ENCODE data around the gene KCNK18.

The KCNK18 gene

DNA sequence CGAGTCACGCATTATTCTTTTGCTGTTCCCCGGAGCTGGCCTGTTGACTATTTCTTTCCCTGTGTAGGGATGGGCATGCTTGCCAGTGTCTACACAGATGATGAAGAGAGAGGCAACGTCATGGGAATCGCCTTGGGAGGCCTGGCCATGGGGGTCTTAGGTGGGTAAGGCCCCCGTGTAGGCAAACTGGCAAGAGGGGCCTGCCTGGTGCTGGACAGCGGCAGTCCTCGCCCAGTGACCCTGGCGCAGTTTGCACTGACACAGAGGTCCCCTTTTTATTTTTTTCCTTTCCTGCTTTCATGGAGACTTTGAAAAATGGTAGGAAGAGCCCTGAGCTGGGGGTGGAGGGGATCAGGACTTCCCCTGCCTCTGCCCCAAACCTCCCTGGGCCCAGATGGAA is 57.0 kb downstream of the KCNK18 start:
- Histone ChIP-seq H3K27me3 (ENCODE audit: insufficient read depth, low read depth, severe bottlenecking) (peaks cover 6% of the 10 kb centered on the region), H3K9me3 (ENCODE audit: severe bottlenecking) (no peaks in the 10 kb centered on the region), H3K4me3 (ENCODE audit: low read depth, low read length) (no peak overlapping the region), H3K36me3 (no peaks in the 10 kb centered on the region), H3K27ac (no peak overlapping the region)
- TF ChIP-seq, protein P1, sequence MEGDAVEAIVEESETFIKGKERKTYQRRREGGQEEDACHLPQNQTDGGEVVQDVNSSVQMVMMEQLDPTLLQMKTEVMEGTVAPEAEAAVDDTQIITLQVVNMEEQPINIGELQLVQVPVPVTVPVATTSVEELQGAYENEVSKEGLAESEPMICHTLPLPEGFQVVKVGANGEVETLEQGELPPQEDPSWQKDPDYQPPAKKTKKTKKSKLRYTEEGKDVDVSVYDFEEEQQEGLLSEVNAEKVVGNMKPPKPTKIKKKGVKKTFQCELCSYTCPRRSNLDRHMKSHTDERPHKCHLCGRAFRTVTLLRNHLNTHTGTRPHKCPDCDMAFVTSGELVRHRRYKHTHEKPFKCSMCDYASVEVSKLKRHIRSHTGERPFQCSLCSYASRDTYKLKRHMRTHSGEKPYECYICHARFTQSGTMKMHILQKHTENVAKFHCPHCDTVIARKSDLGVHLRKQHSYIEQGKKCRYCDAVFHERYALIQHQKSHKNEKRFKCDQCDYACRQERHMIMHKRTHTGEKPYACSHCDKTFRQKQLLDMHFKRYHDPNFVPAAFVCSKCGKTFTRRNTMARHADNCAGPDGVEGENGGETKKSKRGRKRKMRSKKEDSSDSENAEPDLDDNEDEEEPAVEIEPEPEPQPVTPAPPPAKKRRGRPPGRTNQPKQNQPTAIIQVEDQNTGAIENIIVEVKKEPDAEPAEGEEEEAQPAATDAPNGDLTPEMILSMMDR (IDR thresholded peaks at IDR 0.05; ENCODE audit: low read depth, low read length), result no peak
- no peak for DNase-seq

DNA sequence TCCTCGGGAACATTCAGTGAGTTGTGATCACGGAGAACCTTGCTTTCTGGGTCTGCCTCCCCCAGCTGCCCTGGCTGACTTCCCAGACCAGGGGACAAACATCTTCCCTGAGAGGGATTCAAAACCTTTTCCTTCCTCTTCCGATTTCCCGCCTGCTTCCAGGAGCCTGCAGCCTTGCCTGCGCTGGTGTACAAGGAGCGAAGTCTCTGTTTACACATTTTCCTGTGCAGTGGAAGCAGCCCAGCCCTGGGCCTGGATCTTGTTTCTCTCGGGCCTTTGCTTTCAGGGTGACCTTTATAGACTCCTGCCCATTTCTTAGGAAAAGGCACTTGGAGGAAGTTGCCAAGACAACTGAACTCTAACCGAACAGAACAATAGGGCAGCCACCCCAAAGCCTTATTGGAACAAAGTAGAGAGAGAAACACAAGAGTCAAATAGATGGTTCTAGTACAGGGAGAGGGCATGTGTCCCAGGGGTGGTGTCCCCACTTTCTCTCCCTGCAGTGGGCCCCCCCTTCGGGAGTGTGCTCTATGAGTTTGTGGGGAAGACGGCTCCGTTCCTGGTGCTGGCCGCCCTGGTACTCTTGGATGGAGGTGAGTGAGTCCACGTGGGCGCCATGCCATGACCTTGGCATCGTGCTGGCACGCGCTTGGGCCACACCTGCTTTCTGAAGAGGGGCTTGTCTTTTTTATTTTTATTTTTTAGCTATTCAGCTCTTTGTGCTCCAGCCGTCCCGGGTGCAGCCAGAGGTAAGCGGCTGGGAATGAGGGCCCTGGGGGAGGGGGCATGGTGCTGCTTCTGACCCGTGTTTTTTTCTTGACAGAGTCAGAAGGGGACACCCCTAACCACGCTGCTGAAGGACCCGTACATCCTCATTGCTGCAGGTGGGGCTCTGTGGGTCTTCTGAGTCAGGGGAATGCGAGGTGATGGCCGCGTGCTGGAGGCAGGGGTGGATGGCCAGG is 57.8 kb downstream of the KCNK18 start:
- Histone ChIP-seq H3K9me3 (ENCODE audit: severe bottlenecking) (no peaks in the 10 kb centered on the region), H3K27me3 (ENCODE audit: insufficient read depth, low read depth, severe bottlenecking) (peaks cover 5% of the 10 kb centered on the region), H3K4me3 (ENCODE audit: low read depth, low read length) (no peak overlapping the region), H3K36me3 (no peaks in the 10 kb centered on the region), H3K27ac (no peak overlapping the region)
- DNase-seq, result no peak
- TF ChIP-seq, protein P1 (IDR thresholded peaks at IDR 0.05; ENCODE audit: low read depth, low read length), result no peak

DNA sequence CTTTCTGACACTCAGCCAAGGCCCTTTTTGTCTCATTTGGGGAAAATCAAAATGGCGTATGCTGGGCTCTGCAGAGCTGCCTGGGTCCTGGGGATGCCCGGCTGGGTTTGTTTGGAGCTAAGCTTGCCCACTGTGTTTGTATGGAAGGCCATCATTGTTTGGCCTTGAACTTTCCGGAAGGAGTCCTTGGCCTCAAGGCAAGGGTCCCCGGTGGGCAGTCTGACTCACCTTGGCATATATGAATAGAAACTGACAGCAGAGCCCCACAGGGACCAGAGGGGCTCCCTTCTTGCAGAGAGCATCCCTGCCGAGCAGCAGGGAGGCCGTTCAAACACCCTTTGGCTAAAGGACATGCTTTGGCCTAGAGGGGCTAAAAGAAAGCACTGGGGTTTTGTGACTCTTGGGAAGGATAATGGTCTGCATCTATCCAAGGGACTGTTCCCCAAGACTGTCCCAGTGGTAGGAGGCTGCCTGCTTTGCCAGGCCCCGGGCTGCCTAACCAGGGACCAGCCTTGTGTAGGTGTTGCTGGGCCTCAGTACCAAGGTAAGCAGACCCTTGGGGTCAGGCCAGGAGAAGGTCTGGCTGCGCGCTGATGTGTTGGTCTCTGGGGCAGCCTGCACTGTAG is 58.7 kb downstream of the KCNK18 start:
- Histone ChIP-seq H3K9me3 (ENCODE audit: severe bottlenecking) (no peaks in the 10 kb centered on the region), H3K4me3 (ENCODE audit: low read depth, low read length) (no peak overlapping the region), H3K27ac (no peak overlapping the region), H3K36me3 (no peaks in the 10 kb centered on the region), H3K27me3 (ENCODE audit: insufficient read depth, low read depth, severe bottlenecking) (peaks cover 3% of the 10 kb centered on the region)
- TF ChIP-seq, protein P1 (IDR thresholded peaks at IDR 0.05; ENCODE audit: low read depth, low read length), result no peak
- no peak for DNase-seq

DNA sequence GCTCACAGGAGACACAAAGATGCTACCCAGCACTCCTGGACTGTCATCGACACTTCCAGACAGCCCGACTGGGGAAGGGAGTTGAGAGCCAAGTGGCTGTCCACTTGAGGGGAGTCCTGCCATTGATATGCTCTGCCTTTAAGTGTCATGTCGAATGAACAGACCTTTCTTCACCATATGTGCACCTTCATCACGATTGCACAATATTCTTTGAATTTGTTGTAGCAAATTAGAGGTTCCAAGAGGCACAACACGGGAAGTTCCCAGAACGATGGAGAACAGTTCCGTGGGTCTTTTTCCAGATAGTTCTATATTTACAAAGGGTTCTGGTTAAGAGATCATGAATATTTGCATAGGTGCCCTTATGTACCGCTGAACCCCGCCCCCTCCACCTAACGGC is 59.6 kb downstream of the KCNK18 start:
- DNase-seq, result no peak
- Histone ChIP-seq H3K27me3 (ENCODE audit: insufficient read depth, low read depth, severe bottlenecking) (peaks cover 3% of the 10 kb centered on the region), H3K27ac (no peak overlapping the region), H3K9me3 (ENCODE audit: severe bottlenecking) (no peaks in the 10 kb centered on the region), H3K4me3 (ENCODE audit: low read depth, low read length) (no peak overlapping the region), H3K36me3 (no peaks in the 10 kb centered on the region)
- TF ChIP-seq, protein P1 (IDR thresholded peaks at IDR 0.05; ENCODE audit: low read depth, low read length), result no peak

DNA sequence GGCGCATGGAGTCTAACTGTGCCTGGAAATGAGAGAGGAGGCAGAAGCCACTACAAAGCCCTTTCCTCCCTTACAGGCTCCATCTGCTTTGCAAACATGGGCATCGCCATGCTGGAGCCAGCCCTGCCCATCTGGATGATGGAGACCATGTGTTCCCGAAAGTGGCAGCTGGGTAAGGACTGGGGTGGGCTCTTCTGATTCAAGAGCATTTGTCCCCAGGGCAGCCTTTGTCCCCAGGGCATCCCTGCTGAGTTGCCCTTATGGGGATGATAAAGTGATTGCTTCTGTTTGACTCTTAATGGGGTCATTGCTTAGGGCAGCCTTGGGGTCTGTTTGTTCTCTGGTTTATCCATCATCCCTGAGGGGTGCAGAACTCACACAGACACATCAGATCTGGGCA is 60.4 kb downstream of the KCNK18 start:
- H3K27ac ChIP-seq, result no peak overlapping the region
- no peak overlapping the region for H3K4me3 ChIP-seq (ENCODE audit: low read depth, low read length)
- H3K36me3 ChIP-seq, result no peaks in the 10 kb centered on the region
- no peaks in the 10 kb centered on the region for H3K9me3 ChIP-seq (ENCODE audit: severe bottlenecking)
- peaks cover 3% of the 10 kb centered on the region for H3K27me3 ChIP-seq (ENCODE audit: insufficient read depth, low read depth, severe bottlenecking)
- TF ChIP-seq, protein P1 (IDR thresholded peaks at IDR 0.05; ENCODE audit: low read depth, low read length), result no peak
- no peak for DNase-seq
